HEK293 (cell line): Measurements from ENCODE around the gene RAB6C.
"Not testable (repeated sequence)": the region's sequence is repeated elsewhere in the genome, so short reads cannot be mapped to it uniquely, and the experiment has no call there.

Source experiments
- CTCF ChIA-PET: fragments of 350-600 bp; formaldehyde crosslinking; extraction: SDS; loops from one replicate; lab custom pipeline; 2021; ENCODE audit warnings: antibody characterized with exemption; lab: Yijun Ruan, JAX
- POLR2A ChIA-PET: fragments of 300-600 bp; formaldehyde crosslinking; extraction: SDS; loops from one replicate; lab custom pipeline; 2020; ENCODE audit warnings: antibody characterized with exemption, inconsistent platforms; lab: Yijun Ruan, JAX
- H3K27ac ChIP-seq: fragments of 200-500 bp; sonication (Bioruptor generic); 2 replicates; pipeline ENCODE4 v1.5.1; 2014; ENCODE audit warnings: low read depth, low read length, control low read depth, inconsistent platforms; ENCODE audit errors: extremely low read depth
- H3K36me3 ChIP-seq, 2 experiments: fragments of 200-500 bp in 1 of 2; sonication (Bioruptor generic) in 1 of 2; 1 replicate in 1 of 2; 2 replicates in 1 of 2; pipeline ENCODE4 v1.5.1; 2014 to 2017; ENCODE audit warnings: inconsistent platforms in 2 of 2, low read length in 2 of 2; ENCODE audit not compliant: control insufficient read depth in 2 of 2, insufficient read depth in 1 of 2
- H3K4me1 ChIP-seq: fragments of 200-500 bp; sonication (Bioruptor generic); 2 replicates; pipeline ENCODE4 v1.5.1; 2014; ENCODE audit warnings: mild to moderate bottlenecking, low read length, inconsistent platforms; ENCODE audit not compliant: control insufficient read depth, insufficient read depth
- H3K4me3 ChIP-seq: 2 replicates; pipeline ENCODE4 v1.5.1; 2011; ENCODE audit warnings: low read depth, mild to moderate bottlenecking, control low read depth, low read length, moderate library complexity
- H3K9me3 ChIP-seq: fragments of 200-500 bp; sonication (Bioruptor generic); 2 replicates; pipeline ENCODE4 v1.5.1; 2014; ENCODE audit warnings: low read depth, low read length, inconsistent platforms; ENCODE audit not compliant: control insufficient read depth, insufficient read depth
- ATF2 ChIP-seq: fragments of 450-650 bp; formaldehyde crosslinking; IDR thresholded peaks from 2 replicates; pipeline ENCODE4 v1.5.1; 2016; ENCODE audit warnings: missing biosample characterization, missing genetic modification characterization, low read depth
- MYNN ChIP-seq: fragments of 450-650 bp; formaldehyde crosslinking; IDR thresholded peaks from 2 replicates; pipeline ENCODE4 v1.5.1; 2016; ENCODE audit warnings: missing biosample characterization, missing genetic modification characterization, borderline replicate concordance
- MZF1 ChIP-seq: fragments of 450-650 bp; formaldehyde crosslinking; IDR thresholded peaks from 2 replicates; pipeline ENCODE4 v1.5.1; 2017; ENCODE audit warnings: missing biosample characterization, missing genetic modification characterization, borderline replicate concordance
- PATZ1 ChIP-seq: fragments of 450-650 bp; formaldehyde crosslinking; IDR thresholded peaks from 2 replicates; pipeline ENCODE4 v1.5.1; 2016; ENCODE audit warnings: missing biosample characterization, missing genetic modification characterization
- ZNF521 ChIP-seq: fragments of 450-650 bp; formaldehyde crosslinking; IDR thresholded peaks from 2 replicates; pipeline ENCODE4 v1.5.1; 2017; ENCODE audit warnings: missing biosample characterization, mild to moderate bottlenecking, missing genetic modification characterization
- ZNF560 ChIP-seq: fragments of 450-650 bp; formaldehyde crosslinking; IDR thresholded peaks from 2 replicates; pipeline ENCODE4 v1.5.1; 2017; ENCODE audit warnings: missing biosample characterization, missing genetic modification characterization, borderline replicate concordance
- ZNF654 ChIP-seq: fragments of 450-650 bp; formaldehyde crosslinking; IDR thresholded peaks from 2 replicates; pipeline ENCODE4 v1.5.1; 2016; ENCODE audit warnings: low read depth, missing biosample characterization, missing genetic modification characterization
- ZNF837 ChIP-seq: fragments of 450-650 bp; formaldehyde crosslinking; IDR thresholded peaks from 2 replicates; pipeline ENCODE4 v1.5.1; 2016; ENCODE audit warnings: missing biosample characterization, missing genetic modification characterization
- TF ChIP-seq, protein P1 (sequence below): fragments of 450-650 bp; IDR thresholded peaks from 2 replicates; pipeline ENCODE4 v1.5.1; 2018; ENCODE audit warnings: missing biosample characterization, missing genetic modification characterization

The RAB6C gene

DNA sequence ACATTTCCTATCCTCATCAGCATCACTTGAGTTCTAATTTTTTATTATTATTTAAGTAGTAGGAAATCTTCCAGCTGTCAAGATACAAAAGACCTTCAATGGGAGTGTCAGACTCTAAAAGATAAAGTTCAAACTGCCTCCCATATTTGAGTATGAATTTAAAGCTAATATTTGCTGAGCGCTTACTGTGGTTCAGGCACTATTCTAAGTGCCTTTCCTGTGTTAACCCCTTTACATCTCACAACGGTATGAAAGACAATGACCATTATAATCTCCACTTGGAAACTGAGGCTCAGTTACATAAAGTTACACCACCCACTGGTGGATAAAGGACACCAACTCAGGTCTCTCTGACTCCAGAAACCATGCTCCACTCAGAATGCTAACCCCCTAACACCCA is 39.9 kb downstream of the RAB6C start (continued):
- no peak for TF ChIP-seq PATZ1 (tag by site-specific recombination)
- TF ChIP-seq MYNN (tag by site-specific recombination) = no peak
- TF ChIP-seq, protein P1, sequence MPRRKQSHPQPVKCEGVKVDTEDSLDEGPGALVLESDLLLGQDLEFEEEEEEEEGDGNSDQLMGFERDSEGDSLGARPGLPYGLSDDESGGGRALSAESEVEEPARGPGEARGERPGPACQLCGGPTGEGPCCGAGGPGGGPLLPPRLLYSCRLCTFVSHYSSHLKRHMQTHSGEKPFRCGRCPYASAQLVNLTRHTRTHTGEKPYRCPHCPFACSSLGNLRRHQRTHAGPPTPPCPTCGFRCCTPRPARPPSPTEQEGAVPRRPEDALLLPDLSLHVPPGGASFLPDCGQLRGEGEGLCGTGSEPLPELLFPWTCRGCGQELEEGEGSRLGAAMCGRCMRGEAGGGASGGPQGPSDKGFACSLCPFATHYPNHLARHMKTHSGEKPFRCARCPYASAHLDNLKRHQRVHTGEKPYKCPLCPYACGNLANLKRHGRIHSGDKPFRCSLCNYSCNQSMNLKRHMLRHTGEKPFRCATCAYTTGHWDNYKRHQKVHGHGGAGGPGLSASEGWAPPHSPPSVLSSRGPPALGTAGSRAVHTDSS (tag by site-specific recombination) = no peak
- TF ChIP-seq ZNF654 (tag by site-specific recombination) = no peak
- TF ChIP-seq ATF2 = no peak
- TF ChIP-seq ZNF521 = no peak
- no peak for TF ChIP-seq ZNF837
- TF ChIP-seq MZF1 (tag by site-specific recombination) = no peak
- no peak for TF ChIP-seq ZNF560 (tag by site-specific recombination)

GRCh38 chr2:130020069-130020468 is 40.6 kb downstream of the RAB6C start:
- H3K4me3 ChIP-seq, POLR2A ChIA-PET: not testable (repeated sequence)

GRCh38 chr2:130025931-130026330 is 46.5 kb downstream of the RAB6C start:
- CTCF ChIA-PET = interaction anchor here (0.7 kb wide), 1 partner anchor 802 kb away, joined by 3 read pairs; no protein-coding TSS in a partner anchor
- H3K9me3 ChIP-seq, H3K27ac ChIP-seq: not testable (repeated sequence)

More at GRCh38 chr2:130020069-130020468, 40.6 kb downstream of the RAB6C start:
- CTCF ChIA-PET, H3K4me1 ChIP-seq, H3K27ac ChIP-seq, H3K9me3 ChIP-seq, H3K36me3 ChIP-seq: not testable (repeated sequence)

More at GRCh38 chr2:130025931-130026330, 46.5 kb downstream of the RAB6C start:
- H3K4me1 ChIP-seq, H3K36me3 ChIP-seq, H3K4me3 ChIP-seq, POLR2A ChIA-PET: not testable (repeated sequence)
